Mononuclear cell (primary cell): ENCODE measurements around the gene RAD51B. TPM values are rescaled to one million over a fixed set of nuclear protein-coding genes. Genes with fewer than 3 reads are reported as not detected.
"Not testable (repeated sequence)": the region's sequence is repeated elsewhere in the genome, so short reads cannot be mapped to it uniquely, and the experiment has no call there.

Experiments
- H3K27me3 ChIP-seq: 2 replicates; pipeline ENCODE4 v1.6.0; 2011; ENCODE audit warnings: low read length, control low read depth; ENCODE audit not compliant: insufficient read depth
- H3K4me1 ChIP-seq: 2 replicates; pipeline ENCODE4 v1.5.1; 2011; ENCODE audit warnings: mild to moderate bottlenecking, low read length, control low read depth; ENCODE audit not compliant: insufficient read depth
- H3K4me3 ChIP-seq: 2 replicates; pipeline ENCODE4 v1.5.1; 2011; ENCODE audit warnings: mild to moderate bottlenecking, low read length, moderate library complexity
- H3K9me3 ChIP-seq: 2 replicates; pipeline ENCODE4 v1.5.1; 2011; ENCODE audit warnings: low read depth, mild to moderate bottlenecking, control low read depth, low read length
- total RNA-seq: library from RNA; depleted of rRNA; stranded (reverse); fragments of >200 nt; gene quantifications from one replicate; pipeline ENCODE4 v1.2.3, GENCODE V29; 2012

RAD51B gene
- total RNA-seq, 1 donor: 21.4 TPM

DNA sequence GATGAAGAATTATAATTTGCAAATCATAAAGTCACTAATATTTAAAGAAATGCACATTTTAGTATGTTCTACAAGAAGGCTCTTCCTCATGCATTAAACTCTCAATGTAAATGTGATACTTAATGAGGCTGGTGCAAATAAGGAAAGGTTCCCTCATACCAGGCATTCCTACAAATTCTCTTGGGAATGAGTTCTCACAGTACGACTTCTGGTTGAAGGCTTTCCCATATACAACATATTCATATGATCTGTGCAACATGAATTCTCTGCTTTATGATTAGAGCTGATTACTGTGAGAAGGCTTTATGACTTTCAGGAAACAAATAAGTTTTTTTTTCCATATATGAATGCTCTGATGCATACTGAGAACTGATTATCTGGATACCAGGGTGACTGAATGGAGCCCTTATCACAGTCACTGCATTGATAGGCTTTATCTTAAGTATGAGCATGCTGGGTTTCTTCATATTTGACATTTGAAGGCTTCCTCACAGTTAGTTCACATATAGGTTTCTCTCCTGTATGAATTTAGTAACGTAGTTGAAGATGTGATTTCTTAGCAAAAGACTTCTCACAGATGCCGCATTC lies 293.9 kb downstream of the RAD51B start:
- Histone ChIP-seq H3K9me3 (no peaks in the 10 kb centered on the region), H3K27me3 (no peaks in the 10 kb centered on the region), H3K4me1 (no peaks in the 10 kb centered on the region), H3K4me3 (no peak overlapping the region)

DNA sequence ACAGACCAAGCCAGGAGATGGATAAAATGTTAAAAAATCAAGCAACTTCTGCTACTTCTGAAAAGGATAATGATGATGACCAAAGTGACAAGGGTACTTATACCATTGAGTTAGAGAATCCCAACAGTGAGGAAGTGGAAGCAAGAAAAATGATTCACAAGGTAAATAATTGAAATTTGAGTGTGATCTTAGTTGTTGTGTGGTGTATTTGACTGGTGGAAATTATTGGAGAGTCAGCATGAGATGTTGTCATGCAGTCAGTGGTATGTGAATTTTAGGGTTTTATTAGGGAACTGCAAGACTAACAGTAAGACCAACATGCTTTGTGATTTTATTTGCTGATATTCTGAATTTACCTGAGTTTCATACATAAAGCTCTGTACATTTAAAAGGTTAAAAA lies 296.4 kb downstream of the RAD51B start:
- not testable (repeated sequence) for H3K4me3 ChIP-seq, H3K4me1 ChIP-seq, H3K9me3 ChIP-seq, H3K27me3 ChIP-seq

DNA sequence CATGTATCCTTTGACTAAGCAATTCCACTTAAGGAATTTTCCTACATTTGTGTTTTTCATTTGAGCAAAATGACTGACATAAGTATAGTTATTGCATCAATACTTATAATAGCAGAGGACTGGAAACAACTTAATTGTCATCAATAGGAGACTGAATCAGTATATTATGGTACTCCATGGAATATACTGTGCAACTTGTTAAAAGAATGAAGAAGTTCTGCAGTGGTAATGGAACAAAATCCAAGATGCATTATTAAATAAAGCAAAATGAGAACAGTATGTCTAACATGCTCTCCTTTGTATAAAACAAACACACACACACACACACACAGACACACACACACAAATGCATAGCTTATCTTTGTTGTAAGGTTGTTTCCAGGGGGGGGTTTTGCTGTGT lies 303.1 kb downstream of the RAD51B start:
- Histone ChIP-seq H3K9me3 (peaks cover 5% of the 10 kb centered on the region), H3K4me3 (no peak overlapping the region), H3K4me1 (no peaks in the 10 kb centered on the region), H3K27me3 (no peaks in the 10 kb centered on the region)

DNA sequence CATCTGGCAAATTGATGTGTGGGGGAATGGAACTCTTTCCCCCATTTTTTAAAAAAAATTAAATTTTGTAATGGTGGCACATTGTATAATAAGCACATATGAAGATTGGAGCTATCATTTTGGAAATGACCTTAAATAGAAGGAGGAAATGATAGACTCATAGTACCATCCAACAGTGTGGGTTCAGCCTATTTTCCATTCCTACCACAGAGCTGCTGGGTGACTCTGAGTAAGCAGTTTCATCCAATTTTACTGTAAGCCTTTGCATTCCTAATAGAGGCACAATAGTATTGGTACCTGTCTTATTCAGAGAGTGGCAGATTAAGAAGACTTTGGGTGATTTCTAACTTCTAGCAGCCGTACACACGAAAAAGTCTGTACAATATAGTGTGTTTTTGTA lies 304.5 kb downstream of the RAD51B start:
- H3K4me1 ChIP-seq: no peaks in the 10 kb centered on the region
- H3K4me3 ChIP-seq: no peak overlapping the region
- peaks cover 5% of the 10 kb centered on the region for H3K9me3 ChIP-seq
- H3K27me3 ChIP-seq: no peaks in the 10 kb centered on the region

DNA sequence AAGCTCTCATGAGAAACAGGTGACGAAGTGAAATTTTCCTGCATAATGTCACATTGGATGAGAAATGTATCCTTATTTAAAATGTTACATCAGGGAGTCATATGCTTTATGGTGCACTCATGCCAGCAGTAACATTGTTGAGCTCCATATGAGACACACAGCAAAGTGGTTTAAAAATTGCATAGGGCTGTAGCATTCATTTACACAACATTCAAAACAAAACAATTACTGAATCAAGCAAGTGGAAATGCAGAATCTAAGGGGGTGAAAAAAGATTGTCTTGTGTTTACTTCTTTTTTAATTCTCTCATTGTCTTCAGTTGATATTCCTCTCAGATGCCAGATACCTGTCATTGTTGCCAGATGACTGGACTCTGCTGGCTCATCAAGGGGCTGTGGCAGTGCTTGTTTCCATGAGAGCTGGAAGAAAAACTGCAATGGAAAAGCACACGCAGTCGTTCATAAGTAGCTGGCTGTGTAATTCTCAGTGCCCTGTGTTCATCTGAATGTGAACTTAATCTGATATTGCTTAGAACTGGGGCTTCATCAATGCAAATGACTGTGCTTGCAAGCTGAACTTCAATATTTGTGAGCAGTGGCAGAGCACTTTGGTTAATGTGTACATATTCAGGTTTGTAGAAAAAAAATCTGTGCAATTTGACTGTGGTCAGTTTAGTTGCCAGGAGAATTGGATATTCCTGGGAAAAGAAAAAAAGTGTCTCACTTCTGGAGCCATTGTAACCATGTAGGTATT lies 305.6 kb downstream of the RAD51B start:
- Histone ChIP-seq H3K9me3 (peaks cover 5% of the 10 kb centered on the region), H3K27me3 (no peaks in the 10 kb centered on the region), H3K4me1 (no peaks in the 10 kb centered on the region), H3K4me3 (no peak overlapping the region)

DNA sequence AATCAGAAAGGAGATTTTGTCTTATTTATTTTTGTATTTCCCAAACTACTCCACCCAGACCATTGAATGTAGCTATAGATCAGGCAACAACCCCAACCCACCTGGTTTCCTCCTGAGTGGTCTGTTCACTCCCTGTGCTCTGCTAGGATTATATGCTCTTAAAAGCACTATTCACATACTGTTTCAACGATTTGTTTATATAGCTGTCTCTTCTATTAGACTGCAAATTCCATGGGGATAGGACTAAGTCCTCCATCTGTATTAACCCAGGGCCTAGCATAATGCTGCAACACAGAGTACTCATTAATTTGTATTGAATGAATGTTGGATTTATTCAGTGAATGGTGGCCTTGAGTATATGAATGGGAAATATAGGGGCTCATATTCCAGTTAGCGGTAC lies 307.6 kb downstream of the RAD51B start:
- Histone ChIP-seq H3K4me3 (no peak overlapping the region), H3K4me1 (no peaks in the 10 kb centered on the region), H3K9me3 (no peaks in the 10 kb centered on the region), H3K27me3 (no peaks in the 10 kb centered on the region)

DNA sequence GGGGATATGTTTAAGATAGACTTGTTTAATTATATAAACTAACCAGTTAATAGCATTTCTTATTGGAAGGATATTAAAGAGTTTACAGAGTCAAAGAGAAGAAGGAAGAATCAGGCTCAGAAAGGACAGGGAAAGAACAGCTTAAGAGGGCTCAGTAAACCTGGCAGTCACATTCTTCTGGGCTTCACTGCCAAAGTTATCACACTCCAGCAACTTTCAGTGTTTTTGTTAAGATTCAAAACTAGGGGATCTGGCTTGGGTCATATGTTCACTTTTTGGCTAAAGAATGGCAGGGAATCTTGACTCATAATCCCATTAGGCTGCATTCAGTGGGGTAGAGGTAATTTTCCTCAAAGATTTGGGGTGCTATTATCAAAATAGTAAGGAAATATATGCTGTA lies 312.3 kb downstream of the RAD51B start:
- H3K27me3 ChIP-seq: no peaks in the 10 kb centered on the region
- H3K9me3 ChIP-seq: no peaks in the 10 kb centered on the region
- no peaks in the 10 kb centered on the region for H3K4me1 ChIP-seq
- H3K4me3 ChIP-seq: no peak overlapping the region

DNA sequence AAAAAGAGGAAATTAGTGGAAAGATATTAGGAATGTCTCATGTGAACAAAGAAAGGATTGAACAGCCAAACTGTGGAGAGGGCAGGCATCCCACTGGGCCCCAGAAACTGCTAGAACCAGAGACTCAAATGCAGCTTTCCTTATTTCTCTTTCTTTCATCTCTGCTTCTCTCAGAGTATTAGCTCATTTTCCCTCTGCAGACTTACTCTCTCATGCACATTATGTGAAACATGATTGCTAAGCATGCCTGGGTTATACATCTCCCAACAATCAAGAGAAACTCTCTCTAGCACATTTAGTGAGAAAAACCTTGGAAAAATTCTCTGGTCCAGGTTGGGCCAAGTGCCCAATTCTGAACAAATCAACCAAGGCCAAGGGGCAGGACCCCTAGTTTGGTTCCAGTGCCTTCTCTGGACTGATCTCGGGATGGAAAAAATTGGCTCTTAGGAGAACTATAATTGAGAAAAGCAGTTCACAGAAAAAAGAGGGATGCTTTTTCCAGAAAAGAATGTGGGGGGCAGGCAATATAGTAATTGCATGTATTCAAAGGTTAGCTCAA lies 313.1 kb downstream of the RAD51B start:
- no peaks in the 10 kb centered on the region for H3K9me3 ChIP-seq
- H3K4me3 ChIP-seq: no peak overlapping the region
- no peaks in the 10 kb centered on the region for H3K4me1 ChIP-seq
- H3K27me3 ChIP-seq: no peaks in the 10 kb centered on the region

DNA sequence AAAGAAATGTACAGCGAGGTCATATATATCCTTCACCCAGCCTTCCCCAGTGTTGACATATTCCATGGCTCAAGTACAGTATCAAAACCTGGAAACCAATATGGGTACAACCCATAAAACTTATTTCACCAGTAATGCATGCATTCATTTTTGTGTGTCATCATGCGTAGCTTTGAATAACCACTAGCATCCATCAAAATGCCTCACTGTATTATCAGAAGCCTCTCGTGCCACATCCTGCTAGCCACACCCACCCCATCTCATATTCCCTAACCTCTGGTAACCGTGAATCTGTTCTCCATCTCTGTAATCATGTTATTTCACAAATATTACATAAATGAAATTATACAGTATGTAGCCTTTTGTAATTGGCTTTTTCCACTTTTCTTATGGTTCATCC lies 314.3 kb downstream of the RAD51B start:
- no peaks in the 10 kb centered on the region for H3K4me1 ChIP-seq
- no peak overlapping the region for H3K4me3 ChIP-seq
- no peaks in the 10 kb centered on the region for H3K9me3 ChIP-seq
- H3K27me3 ChIP-seq: no peaks in the 10 kb centered on the region

DNA sequence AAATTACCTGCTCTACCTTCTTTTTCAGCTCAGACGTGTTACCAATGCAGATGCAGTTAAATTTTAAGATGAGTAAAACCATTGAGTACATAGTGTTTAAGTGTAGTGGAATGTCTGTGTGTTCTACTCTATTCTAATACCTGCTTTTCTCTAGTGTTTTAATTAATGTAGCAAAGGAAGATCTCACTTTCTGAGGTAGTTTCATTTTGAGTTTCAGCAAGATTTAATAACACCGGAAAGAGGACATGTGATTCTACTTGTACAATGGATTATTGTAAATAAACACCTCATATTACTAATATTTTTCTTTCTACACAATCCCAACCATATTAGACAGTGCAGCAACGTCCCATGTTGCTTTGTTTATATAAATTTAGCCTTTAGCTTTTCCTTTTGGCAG lies 315.4 kb downstream of the RAD51B start:
- Histone ChIP-seq H3K9me3 (no peaks in the 10 kb centered on the region), H3K4me1 (no peaks in the 10 kb centered on the region), H3K27me3 (no peaks in the 10 kb centered on the region), H3K4me3 (no peak overlapping the region)

DNA sequence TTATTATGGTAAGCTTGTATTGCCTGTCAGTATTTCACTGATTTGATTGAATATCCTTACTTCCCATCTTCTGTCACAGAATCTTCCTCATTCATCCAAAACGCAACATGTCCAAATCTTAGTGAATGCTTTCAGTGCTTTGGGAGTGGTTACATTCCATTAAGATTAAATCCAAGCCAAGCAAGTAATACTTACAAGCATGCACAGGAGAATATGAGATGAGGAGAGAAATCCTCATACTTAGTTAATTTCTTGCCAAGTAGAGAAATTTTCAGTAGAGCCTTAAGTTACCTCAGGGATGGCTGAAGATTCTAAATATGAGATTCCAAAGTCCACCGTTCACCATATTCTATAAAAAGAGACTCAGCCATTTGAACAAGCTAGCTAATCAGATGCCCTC lies 316.0 kb downstream of the RAD51B start:
- Histone ChIP-seq H3K9me3 (no peaks in the 10 kb centered on the region), H3K4me3 (no peak overlapping the region), H3K4me1 (no peaks in the 10 kb centered on the region), H3K27me3 (no peaks in the 10 kb centered on the region)

DNA sequence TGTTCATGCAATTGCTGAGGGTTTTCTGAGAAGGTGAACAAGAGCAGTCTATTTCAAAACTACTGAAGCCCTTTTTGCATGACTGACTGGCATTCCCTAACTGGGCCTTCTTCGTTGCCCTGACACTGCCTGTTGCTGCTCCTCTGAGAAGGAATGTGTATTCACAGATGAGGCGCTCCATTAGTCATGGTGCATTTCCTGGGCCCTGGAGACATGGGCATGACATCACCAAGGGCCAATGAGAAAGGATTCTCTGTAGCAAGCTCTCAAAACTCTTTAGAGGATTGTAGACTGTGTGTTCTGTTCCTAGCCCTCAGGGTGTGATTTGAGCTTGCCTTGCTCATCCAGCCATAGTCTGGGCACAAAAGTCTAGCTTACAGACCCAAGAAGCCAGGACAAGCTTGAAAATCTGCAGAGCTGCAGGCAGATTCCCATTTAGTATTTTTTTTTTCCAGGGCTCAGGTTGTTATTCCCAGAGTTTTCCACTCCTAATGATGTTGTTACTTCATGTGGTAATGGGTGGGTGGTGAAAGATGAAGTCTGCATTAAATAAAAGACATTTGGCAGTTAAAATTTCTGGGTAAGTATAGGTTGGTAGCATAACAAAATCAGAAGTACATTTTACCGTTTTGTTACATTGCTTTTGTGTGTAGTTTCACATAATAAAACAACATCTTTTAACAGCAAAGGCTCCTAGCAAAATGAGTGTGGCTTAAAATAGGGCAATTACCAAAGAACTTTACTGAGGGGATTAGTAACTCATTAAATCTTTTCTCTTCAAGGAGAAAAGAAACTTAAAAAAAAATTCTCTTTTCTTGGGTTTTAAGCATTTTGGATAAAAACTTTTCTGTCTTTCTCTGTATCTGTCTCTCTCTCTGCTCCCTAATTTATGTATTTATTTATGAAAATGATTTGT lies 318.4 kb downstream of the RAD51B start:
- Histone ChIP-seq H3K27me3 (no peaks in the 10 kb centered on the region), H3K4me1 (no peaks in the 10 kb centered on the region), H3K9me3 (no peaks in the 10 kb centered on the region), H3K4me3 (no peak overlapping the region)

DNA sequence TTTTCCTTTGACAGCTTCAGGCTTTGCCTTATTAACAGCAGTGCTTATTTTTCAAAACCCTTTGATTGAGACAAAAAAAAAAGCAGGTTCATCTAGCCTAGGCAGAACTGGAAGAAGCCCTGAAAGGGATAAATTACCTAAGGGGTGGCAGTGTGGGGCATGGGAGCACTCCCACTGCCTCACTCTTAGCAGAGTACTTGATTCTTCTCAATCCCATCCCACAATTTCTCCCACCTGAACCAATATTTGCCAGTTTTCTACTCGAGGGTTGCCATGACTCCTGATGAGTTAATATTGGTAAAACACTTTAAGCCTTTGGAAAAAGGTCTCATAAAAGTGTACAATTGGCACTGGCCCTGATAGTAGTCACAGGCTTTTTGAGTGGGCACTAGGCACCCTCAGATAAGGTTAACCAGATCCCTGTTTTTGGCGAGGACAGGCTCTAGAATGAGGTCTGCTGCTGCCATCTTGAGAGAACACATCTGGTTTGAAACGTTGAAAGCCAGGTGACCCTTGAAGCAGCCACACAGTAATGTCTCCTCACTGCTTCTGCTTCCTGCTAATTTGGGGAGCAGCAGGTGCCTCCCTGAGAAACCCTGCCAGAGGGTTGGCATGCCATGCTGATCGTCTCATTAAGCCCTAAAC lies 320.0 kb downstream of the RAD51B start:
- H3K4me1 ChIP-seq: peaks cover 5% of the 10 kb centered on the region
- no peaks in the 10 kb centered on the region for H3K27me3 ChIP-seq
- no peaks in the 10 kb centered on the region for H3K9me3 ChIP-seq
- no peak overlapping the region for H3K4me3 ChIP-seq

DNA sequence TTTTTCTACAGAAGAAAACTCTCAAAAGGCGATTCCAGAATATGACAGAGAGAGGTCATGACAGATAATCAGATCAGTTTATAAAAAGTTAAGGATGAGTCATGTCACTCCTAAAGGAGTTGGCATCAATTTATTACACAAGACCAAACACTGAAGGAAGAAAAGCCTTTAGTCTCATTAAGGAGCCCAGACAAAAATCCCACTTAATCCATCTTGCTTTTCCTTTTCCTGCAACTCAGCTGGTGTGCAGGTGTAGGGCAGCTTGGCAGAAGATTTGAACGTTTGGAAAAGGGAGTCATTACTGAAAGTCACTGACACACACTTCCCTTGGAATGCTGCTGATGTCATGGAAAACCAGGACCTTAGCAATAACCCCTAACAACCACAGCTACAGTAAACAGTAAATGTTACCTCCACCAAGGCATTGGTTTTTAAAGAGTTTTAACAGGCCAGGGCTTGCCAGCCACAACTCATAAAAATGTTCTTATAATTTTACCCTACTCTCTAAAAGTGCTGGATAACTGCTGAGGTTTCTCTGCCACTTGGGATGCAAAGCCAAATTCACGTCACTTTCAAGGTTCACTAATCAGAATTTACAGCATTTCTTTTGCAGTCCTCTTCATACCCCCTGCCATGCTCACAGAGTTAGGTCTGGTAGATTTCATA lies 320.6 kb downstream of the RAD51B start:
- Histone ChIP-seq H3K4me3 (no peak overlapping the region), H3K9me3 (no peaks in the 10 kb centered on the region), H3K4me1 (peaks cover 5% of the 10 kb centered on the region), H3K27me3 (no peaks in the 10 kb centered on the region)
